DMS53 treated with DMSO at 0.1 percent for 48 hours (cell line): ENCODE results near the gene DIPK1B.
A peak's percentile ranks its signal among the peaks of the same experiment; 100 is the strongest.
"Not testable (repeated sequence)": the region's sequence is repeated elsewhere in the genome, so short reads cannot be mapped to it uniquely, and the experiment has no call there.

ENCODE experiments used
- DNase-seq: peaks from one replicate; lab custom pipeline; 2025; ENCODE audit not compliant: unreplicated experiment; lab: John Stamatoyannopoulos, UW

DIPK1B gene

DNA sequence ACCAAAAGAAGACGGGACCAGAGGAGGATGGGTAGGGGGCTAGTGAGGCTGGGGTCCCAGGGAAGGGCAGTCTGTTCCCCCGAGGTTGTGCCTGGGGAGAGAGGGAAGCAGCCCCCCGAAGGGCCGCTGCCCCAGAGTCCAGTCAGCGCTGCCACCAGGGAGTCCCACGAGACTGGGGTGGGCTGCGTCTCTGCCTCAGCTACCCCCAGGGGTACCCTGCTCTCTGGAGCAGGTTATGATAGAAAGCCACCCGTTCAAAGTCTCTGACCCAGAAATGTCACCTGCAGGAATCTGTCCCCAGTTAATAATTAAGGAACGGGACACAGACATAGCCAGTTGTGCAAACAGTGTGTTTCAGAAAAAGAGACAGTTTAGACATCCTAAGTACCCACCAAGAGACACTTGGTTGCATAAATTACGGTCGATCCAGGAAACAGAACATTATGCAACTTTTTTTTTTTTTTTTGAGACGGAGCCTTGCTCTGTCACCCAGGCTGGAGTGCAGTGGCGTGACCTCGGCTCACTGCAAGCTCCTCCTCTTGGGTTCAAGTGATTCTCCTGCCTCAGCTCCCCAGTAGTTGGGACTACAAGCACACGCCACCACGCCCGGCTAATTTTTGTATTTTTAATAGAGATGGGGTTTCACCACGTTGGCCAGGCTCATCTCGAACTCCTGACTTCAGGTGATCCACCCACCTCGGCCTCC is 14.4 kb upstream of the DIPK1B start:
- peak; percentile 91 for DNase-seq

DNA sequence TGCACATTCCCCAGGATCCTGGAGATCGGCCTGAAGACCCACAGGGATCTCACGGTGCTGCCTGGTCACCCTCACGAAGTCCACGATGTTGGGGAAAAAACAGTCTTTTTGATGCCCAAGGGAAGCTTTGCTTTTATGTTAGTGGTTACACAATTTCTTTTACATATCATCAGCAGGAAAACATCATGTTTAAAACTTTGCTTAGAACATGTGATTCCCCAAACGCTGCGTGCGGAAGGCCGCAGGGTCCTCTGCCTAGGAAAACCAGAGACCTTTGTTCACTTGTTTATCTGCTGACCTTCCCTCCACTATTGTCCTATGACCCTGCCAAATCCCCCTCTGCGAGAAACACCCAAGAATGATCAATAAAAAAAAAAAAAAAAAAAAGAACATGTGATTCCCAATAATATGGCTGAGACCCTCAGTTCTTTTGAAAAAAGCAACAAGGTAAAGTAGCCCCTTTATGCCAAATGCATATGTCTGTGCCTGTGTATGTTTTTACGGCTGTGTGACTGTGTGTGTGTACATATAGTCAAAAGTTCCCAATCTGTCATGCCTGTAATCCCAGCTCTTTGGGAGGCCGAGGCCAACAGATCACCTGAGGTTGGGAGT is 13.6 kb upstream of the DIPK1B start:
- DNase-seq = peak; percentile 27

DNA sequence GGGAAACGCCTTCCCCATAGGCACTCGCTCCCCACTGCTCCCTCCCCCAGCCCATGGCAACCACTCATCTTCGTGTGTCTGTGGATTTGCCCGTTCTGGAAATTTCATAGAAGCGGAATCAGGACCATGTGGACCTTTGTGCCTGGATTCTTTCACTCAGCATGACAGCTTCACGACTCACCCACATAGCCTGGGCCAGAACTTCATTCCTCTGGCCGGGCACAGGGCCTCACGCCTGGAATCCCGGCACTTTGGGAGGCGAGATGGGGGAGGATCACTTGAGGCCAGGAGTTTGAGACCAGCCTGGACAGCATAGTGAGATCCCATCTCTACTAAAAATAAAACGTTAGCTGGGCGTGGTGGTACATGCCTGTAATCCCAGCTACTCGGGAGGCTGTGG is 12.1 kb upstream of the DIPK1B start:
- no peak for DNase-seq

- DNase-seq = peak; percentile 69
These were observed 11.3 kb upstream of the DIPK1B start for GRCh38 chr9:136700959-136701667.

- DNase-seq = peak; percentile 16
These were observed 10.7 kb upstream of the DIPK1B start for GRCh38 chr9:136701668-136702053.

GRCh38 chr9:136703276-136703860 is 9.0 kb upstream of the DIPK1B start:
- DNase-seq = no peak

- not testable (repeated sequence) for DNase-seq
These were observed 7.6 kb upstream of the DIPK1B start for GRCh38 chr9:136704741-136705140.

DNA sequence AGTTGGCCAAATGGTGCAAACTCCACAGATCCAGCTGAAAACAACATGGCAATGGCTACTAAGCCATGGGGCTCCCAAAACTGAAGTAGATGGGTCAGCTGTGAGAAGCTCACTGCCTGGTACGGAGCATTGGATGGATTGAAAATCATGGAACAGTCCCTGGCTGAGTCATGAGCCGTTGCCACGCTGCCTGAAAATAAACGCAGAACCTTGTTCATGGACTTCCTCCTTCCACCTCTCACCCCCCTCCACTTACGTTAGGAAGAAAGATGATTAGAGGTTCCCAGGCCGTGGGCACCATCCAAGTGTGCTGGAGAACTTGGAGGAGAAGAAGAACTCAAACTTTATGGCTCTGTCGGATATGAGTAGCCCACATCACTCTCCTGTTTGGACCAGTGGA is 6.8 kb upstream of the DIPK1B start:
- no peak for DNase-seq

GRCh38 chr9:136707011-136707410 is 5.4 kb upstream of the DIPK1B start:
- DNase-seq = no peak

GRCh38 chr9:136707849-136708517 is 4.4 kb upstream of the DIPK1B start:
- DNase-seq = no peak

DNA sequence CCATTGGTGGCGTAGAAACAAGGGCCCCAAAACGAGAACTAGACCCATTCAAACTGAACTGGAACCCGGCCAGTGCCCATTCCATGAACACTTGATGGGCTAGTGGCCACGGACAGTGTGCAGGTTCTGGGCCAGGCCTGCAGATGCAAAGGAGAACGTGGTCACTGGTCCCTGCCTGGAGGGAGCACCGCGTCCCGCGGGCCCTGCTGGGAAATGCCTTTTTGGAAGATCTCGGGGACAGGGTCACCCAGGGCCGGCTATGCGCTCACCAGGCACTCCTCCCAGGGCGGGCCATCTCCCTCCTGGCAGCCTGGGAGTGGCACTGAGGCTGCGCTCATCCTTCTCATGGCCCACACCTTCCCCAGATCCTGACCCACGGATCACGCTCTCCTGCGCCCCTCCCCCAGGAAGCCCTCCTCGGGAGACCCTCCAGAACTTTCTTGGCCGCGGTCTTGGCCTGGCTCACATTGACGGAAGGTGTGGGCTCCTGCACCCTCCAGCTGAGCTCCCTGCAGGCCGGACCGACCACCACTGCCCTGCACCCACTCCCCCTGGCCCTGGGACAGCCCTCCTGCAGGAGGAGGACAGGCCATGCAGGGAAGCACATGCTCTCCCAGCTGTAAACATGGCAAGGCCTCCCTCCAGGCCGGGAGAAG is 2.8 kb upstream of the DIPK1B start:
- no peak for DNase-seq

DNA sequence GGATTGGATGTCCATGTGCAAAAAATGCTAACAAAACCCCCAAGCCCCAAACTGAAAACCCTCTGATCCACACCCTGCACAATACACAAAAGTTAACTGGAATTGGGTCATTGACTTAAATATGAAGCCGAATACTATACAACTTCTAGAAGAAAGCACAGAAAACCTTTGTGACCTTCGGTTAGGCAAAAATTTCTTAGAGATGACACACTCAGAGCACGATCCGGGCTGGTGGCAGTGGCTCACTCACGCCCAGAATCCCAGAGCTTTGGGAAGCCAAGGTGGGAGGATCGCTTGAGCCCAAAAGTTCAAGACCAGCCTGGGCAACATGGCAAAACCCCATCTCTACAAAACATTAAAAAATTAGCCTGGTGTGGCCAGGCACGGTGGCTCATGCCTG is 1.8 kb upstream of the DIPK1B start:
- no peak for DNase-seq

- DNase-seq = not testable (repeated sequence)
These were observed 1.1 kb upstream of the DIPK1B start for GRCh38 chr9:136711219-136711648.

DNA sequence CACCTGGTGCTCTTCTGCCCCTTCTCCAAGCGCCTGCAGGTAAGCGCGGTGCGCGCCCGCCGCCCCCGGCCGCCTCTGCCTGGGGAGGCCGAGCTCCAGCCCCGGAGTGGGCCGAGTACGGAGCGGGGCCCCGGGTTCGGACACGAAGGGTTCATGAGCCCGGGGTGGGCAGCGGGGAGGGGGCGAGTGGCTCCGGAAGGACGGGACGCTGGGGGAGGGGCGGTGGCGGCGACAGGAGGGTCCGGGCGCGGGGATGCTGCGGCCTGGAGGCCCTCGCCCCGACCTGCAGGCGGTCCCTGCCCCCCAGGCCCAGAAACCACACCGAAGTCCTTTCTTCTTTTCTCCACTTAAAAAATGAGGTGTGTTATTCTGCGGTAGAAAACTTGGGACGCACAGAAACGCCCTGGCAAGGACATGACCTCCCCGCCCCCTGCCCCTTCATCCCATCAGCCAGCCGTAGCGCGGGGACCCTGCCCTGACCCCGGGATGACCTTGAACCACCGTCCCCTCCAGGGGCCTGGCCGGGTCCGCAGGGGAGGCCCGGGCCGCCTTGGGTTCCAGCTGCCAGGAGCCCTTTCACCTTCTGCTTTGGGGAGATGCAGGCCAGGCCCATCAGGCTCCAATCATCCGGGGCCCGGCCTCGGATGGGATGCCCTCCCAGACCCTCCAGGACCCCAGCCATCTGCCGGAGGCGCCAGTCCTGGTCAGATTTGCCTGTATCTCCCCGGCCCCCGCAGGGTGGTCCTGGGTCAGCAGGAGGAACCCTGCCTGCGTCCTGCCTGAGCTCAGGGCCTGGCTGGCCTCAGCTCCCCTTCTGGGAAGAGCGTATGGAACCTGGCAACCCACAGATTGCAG is 545 bp downstream of the DIPK1B start:
- no peak for DNase-seq

DNA sequence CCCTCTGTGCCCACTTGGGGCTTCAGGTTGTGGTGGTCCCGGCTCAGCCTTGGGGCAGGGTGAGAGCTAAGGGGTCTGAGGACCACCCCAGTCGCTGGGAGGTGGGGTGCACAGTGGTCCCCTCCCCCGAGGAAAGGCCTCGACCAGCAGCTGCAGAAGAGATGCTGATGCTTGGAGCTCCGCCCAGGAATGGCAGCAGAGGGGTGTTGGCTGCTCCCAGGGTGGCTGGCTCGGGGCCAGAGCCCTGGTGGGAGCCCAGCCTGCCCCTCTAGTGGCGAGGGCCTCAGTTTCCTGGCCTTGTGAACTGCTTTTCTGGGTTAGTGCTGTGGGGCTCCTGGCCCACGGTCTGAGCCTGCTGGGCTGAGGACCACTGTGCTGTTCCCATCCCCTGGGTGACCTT is 1.2 kb downstream of the DIPK1B start:
- no peak for DNase-seq

- no peak for DNase-seq
These were observed 1.9 kb downstream of the DIPK1B start for GRCh38 chr9:136714096-136714892.

GRCh38 chr9:136714893-136715274 is 2.5 kb downstream of the DIPK1B start:
- no peak for DNase-seq

DNA sequence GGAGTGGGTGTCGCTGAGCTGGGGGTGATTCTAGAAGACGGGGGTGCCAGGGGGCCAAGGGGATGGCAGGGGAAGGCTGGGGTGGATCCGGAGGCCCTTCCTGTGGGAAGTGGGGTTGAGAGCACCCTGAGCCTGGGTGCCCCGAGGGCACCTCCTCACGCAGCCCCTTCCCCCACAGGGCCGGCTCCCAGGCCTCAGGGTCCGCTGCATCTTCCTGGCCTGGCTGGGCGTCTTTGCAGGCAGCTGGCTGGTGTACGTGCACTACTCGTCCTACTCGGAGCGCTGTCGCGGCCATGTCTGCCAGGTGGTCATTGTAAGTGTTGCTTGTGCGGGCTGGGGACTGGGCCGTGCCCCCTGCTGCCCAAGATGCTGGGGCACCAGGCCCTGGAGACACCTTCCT is 5.0 kb downstream of the DIPK1B start:
- DNase-seq = no peak
